ENCODE data around the gene ERMN.

ERMN gene

DNA sequence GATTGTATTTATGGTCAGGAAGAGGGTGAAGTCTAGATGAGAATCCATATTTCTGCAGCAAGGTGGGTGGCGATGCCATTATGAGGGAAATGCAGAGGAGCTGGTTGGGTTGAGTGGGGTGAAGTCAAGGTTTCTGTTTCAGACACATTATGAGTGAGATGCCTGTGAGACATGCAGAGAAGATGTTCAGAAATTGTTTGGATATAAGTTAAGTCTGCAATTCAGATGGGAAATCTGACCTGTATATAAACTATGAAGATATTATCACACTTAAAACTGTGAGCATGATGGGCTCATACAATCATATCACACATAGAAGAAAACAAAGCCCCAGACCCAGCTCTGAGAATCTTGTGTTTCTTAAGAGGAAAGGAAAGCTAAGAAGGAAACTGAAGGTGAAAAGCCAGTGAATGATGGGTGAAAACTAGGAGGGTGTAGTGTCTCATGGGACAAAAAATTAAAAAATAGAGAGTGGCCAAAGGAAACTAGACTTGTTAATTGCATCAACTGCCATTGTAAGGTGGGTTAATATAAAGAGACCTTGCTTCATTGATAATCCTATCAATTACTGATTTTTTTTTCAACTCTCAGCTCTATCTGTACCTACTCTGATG is 53.9 kb downstream of the ERMN start:
- Histone ChIP-seq H3K27me3 (ENCODE audit: insufficient read depth, low read length) (no peaks in the 10 kb centered on the region), H3F3A (ENCODE audit: insufficient read depth, low read length) (no peaks in the 10 kb centered on the region), H3K9me2 (ENCODE audit: low read depth, low read length) (no peaks in the 10 kb centered on the region), H3K4me1 (ENCODE audit: insufficient read depth, low read length, severe bottlenecking) (no peaks in the 10 kb centered on the region), H3K9ac (ENCODE audit: low read length) (no peak overlapping the region), H4K20me1 (ENCODE audit: insufficient read depth, low read length) (no peaks in the 10 kb centered on the region), H3K4me2 (ENCODE audit: low read length) (no peak overlapping the region), H3K9me3 (ENCODE audit: low read length) (no peaks in the 10 kb centered on the region), H3K79me2 (ENCODE audit: insufficient read depth, low read length) (no peaks in the 10 kb centered on the region), H3K36me3 (ENCODE audit: insufficient read depth, low read length) (no peaks in the 10 kb centered on the region), H2AFZ (ENCODE audit: low read length) (no peak overlapping the region), H3K27ac (ENCODE audit: low read depth, low read length, poor library complexity, severe bottlenecking) (no peak overlapping the region), H3K4me3 (ENCODE audit: low read depth, low read length, poor library complexity, severe bottlenecking) (no peak overlapping the region)
- no peak for TF ChIP-seq EZH2 (IDR thresholded peaks at IDR 0.05; ENCODE audit: borderline replicate concordance, low read length)
- TF ChIP-seq, protein P1, sequence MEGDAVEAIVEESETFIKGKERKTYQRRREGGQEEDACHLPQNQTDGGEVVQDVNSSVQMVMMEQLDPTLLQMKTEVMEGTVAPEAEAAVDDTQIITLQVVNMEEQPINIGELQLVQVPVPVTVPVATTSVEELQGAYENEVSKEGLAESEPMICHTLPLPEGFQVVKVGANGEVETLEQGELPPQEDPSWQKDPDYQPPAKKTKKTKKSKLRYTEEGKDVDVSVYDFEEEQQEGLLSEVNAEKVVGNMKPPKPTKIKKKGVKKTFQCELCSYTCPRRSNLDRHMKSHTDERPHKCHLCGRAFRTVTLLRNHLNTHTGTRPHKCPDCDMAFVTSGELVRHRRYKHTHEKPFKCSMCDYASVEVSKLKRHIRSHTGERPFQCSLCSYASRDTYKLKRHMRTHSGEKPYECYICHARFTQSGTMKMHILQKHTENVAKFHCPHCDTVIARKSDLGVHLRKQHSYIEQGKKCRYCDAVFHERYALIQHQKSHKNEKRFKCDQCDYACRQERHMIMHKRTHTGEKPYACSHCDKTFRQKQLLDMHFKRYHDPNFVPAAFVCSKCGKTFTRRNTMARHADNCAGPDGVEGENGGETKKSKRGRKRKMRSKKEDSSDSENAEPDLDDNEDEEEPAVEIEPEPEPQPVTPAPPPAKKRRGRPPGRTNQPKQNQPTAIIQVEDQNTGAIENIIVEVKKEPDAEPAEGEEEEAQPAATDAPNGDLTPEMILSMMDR (IDR thresholded peaks at IDR 0.05; ENCODE audit: low read length): no peak

DNA sequence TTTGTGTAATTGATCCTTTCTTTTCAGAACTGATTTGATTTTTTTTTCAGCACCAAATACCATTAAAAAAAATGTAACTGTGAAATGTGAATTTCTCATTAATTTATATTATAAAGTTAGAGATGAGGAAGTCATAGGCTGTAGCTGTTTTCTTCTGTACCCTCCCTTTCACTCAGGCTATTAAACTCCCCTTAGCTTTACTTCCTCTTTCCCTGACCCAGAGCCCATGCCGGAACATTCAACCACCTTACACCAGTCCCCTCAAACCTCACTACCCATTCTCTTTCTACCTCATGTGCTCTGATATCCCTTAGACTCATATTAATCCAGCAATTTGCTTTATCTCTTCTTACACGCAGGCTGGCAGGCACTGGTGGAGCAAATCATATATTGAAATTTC is 55.7 kb downstream of the ERMN start:
- H2AFZ ChIP-seq (ENCODE audit: low read length): no peak overlapping the region
- no peaks in the 10 kb centered on the region for H3K9me3 ChIP-seq (ENCODE audit: low read length)
- TF ChIP-seq, protein P1 (IDR thresholded peaks at IDR 0.05; ENCODE audit: low read length): no peak
- TF ChIP-seq EZH2 (IDR thresholded peaks at IDR 0.05; ENCODE audit: borderline replicate concordance, low read length): no peak
- H3K9ac ChIP-seq (ENCODE audit: low read length): no peak overlapping the region
- no peaks in the 10 kb centered on the region for H4K20me1 ChIP-seq (ENCODE audit: insufficient read depth, low read length)
- H3F3A ChIP-seq (ENCODE audit: insufficient read depth, low read length): no peaks in the 10 kb centered on the region
- no peaks in the 10 kb centered on the region for H3K27me3 ChIP-seq (ENCODE audit: insufficient read depth, low read length)
- no peak overlapping the region for H3K4me3 ChIP-seq (ENCODE audit: low read depth, low read length, poor library complexity, severe bottlenecking)
- no peaks in the 10 kb centered on the region for H3K79me2 ChIP-seq (ENCODE audit: insufficient read depth, low read length)
- no peak overlapping the region for H3K4me2 ChIP-seq (ENCODE audit: low read length)
- no peaks in the 10 kb centered on the region for H3K4me1 ChIP-seq (ENCODE audit: insufficient read depth, low read length, severe bottlenecking)
- no peaks in the 10 kb centered on the region for H3K9me2 ChIP-seq (ENCODE audit: low read depth, low read length)
- no peak overlapping the region for H3K27ac ChIP-seq (ENCODE audit: low read depth, low read length, poor library complexity, severe bottlenecking)
- no peaks in the 10 kb centered on the region for H3K36me3 ChIP-seq (ENCODE audit: insufficient read depth, low read length)

DNA sequence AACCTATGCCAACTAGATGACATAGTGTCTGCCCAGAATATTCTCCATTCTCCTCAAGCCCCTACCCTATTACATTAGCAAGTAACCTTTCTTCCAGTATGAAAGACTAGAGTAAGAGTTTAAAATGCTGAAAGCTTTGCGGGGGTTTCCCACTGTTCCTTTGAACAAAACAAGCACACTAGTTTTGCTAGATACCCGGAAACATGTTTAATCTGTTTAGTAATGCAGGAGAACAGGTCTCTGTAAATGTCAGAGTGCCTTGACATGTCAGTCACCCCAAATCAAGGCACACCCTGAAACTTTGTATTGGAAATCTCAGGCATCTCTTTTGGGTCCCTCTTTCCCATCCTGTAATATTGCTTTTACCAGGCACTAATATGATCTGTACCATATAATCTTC is 56.6 kb downstream of the ERMN start:
- no peaks in the 10 kb centered on the region for H3F3A ChIP-seq (ENCODE audit: insufficient read depth, low read length)
- H3K9me2 ChIP-seq (ENCODE audit: low read depth, low read length): no peaks in the 10 kb centered on the region
- no peaks in the 10 kb centered on the region for H3K36me3 ChIP-seq (ENCODE audit: insufficient read depth, low read length)
- H3K9ac ChIP-seq (ENCODE audit: low read length): no peak overlapping the region
- no peak overlapping the region for H3K4me3 ChIP-seq (ENCODE audit: low read depth, low read length, poor library complexity, severe bottlenecking)
- H2AFZ ChIP-seq (ENCODE audit: low read length): no peak overlapping the region
- no peaks in the 10 kb centered on the region for H4K20me1 ChIP-seq (ENCODE audit: insufficient read depth, low read length)
- H3K27ac ChIP-seq (ENCODE audit: low read depth, low read length, poor library complexity, severe bottlenecking): no peak overlapping the region
- no peaks in the 10 kb centered on the region for H3K9me3 ChIP-seq (ENCODE audit: low read length)
- no peak overlapping the region for H3K4me2 ChIP-seq (ENCODE audit: low read length)
- TF ChIP-seq, protein P1 (IDR thresholded peaks at IDR 0.05; ENCODE audit: low read length): no peak
- no peak for TF ChIP-seq EZH2 (IDR thresholded peaks at IDR 0.05; ENCODE audit: borderline replicate concordance, low read length)
- no peaks in the 10 kb centered on the region for H3K4me1 ChIP-seq (ENCODE audit: insufficient read depth, low read length, severe bottlenecking)
- H3K27me3 ChIP-seq (ENCODE audit: insufficient read depth, low read length): no peaks in the 10 kb centered on the region
- no peaks in the 10 kb centered on the region for H3K79me2 ChIP-seq (ENCODE audit: insufficient read depth, low read length)

Data from OCI-LY1 (cell line).